NCI-H146 treated with DMSO at 0.1 percent for 48 hours (cell line): ENCODE results near the gene CBFA2T2.
A peak's percentile ranks its signal among the peaks of the same experiment; 100 is the strongest.
"Not testable (repeated sequence)": the region's sequence is repeated elsewhere in the genome, so short reads cannot be mapped to it uniquely, and the experiment has no call there.

ENCODE experiments used
- DNase-seq: peaks from one replicate; lab custom pipeline; 2025; ENCODE audit not compliant: unreplicated experiment; lab: John Stamatoyannopoulos, UW

CBFA2T2 gene

DNA sequence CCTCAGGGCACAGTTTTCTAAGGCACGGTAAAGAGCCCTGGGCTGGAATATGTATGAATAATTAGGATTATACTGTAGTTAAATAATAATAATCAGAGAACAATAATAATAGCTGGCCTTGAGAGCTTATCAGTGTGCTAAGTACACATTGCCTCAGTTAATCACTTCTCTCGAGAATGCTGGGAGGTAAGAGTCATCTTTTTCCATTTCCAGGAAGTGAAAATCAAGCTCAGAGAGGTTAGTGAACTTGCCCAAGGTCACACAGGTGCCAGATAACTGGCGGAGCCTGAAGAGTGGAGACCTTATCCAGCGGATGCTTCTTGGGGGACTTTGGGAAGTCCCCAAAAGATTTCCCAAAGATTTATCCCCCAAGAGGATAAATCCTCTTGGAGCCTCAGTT lies 19.4 kb upstream of the CBFA2T2 start:
- no peak for DNase-seq

DNA sequence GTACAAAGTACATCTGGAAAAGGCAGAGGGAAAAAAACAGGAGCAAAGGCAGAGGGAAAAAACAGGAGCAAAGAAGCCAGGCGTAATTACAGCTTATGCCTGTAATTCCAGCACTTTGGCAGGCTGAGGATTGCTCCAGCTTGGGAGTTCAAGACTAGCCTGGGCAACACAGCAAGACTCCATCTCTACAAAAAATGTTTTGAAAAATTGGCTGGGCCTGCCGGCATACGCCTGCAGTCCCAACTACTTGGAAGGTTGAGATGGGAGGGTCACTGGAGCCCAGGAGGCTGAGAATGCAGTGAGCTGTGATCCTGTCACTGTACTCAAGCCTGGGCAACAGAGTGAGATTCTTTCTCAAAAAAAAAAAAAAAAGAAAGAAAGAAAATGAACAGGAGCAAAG lies 19.0 kb upstream of the CBFA2T2 start:
- no peak for DNase-seq

DNA sequence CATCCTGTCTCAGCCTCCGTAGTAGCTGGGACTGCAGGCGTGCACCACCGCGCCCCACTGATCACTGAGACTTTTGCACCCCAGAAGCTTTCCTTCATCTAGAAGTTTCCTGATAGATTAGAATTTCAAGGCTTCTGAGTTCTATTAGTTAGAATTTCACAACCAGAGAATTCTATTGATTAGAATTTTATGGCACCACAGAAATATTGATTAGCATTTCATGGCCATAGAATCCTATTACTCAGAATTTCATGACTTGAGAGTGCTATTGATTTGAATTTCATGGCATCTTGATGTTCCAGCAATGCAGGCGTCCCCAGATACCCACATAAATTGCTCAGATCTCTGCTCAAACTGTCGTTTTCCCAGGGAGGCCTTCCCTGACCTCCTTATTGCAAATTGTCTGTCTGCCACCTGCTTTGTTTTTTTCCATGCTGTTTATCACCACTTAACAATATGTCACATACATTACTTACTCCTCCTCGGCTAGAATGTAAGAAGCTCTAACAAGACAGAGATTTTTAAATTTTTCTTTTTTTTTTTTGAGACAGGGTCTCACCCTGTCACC lies 16.9 kb upstream of the CBFA2T2 start:
- no peak for DNase-seq

DNA sequence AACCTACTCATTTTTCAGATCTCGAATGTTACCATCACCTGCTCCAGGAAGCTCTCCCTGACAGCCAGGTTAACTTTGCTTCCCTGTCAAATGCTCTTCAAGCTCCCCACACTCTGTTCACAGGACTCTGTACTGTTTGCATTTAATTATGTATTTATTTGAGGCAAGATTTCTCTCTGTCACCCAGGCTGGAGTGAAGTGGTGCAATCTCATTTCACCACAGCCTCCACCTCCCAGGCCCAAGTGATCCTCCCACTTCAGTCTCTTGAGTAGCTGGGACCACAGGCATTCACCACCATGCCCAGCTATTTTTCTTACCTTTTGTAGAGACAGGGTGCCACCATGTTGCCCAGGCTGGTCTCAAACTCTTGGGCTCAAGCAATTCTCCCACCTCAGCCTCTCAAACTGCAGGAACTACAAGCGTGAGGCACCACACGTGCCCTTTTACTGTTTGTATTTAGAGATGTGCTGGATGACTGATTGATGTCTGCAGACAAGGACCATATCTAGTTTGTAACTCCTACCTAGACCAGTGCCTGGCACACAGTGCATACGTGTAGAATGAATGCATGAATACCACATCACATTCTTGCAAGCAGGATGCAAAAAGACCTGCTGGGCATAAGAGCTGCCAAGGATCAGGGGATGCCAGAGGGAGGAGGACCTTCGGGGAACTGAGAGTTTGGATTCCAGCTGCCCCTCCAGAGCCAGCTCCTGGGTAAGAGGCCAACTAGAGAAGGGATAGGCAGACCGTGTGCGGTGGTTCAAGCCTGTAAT lies 15.6 kb upstream of the CBFA2T2 start:
- no peak for DNase-seq

DNA sequence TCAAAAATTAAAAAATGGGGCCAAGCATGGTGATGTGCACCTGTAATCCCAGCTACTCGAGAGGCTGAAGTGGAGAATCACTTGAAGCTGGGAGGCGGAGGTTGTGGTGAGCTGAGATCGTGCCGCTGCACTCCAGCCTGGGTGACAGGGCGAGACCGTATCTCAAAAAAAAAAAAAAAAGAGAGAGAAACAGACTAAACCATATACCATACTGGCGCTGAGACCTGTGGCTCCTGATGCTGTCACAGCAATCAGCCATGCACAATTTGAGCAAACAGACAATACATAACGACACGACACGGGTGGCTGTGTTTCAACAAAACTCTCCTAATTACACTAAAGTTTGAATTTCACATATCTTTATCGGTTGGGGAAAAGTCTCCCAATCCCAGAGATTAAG lies 14.9 kb upstream of the CBFA2T2 start:
- peak; percentile 83 for DNase-seq

DNA sequence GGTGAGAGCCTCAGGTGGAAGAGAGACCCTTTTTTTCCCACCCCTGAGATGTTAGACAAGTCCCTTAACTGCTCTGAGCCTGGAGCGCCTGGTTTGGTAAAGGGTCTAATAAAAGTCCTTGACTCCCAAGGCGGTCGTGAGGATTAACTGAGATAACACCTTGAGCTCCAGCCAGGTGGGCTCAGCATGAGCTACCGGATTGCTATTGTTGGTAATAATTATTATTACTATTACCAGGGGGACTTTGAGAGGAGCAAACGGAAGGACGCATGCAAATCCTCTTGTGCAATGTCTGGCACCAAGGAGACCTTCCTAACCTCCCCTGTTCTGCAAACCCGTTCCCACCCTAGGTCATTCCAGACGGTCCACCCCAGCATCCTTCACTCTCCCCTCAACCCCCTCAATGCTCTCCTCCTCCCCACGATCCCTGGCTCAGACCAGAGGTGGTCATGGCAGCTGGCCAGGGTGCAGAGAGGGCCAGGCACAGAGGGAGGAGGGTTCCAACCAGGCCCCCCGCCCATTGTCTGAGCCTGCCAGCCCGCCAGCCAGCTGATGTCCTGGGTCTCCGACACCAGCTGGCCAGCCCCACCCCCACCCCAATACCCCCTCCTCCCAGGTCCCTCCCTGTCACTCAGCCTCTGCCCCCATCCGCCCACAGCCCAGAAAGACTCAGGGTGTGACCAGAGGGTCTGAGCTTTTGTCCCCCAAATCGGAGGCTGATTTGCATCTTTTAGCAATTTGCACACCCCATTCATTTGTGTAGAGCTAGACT lies 14.3 kb upstream of the CBFA2T2 start:
- DNase-seq: peak; percentile 91

DNA sequence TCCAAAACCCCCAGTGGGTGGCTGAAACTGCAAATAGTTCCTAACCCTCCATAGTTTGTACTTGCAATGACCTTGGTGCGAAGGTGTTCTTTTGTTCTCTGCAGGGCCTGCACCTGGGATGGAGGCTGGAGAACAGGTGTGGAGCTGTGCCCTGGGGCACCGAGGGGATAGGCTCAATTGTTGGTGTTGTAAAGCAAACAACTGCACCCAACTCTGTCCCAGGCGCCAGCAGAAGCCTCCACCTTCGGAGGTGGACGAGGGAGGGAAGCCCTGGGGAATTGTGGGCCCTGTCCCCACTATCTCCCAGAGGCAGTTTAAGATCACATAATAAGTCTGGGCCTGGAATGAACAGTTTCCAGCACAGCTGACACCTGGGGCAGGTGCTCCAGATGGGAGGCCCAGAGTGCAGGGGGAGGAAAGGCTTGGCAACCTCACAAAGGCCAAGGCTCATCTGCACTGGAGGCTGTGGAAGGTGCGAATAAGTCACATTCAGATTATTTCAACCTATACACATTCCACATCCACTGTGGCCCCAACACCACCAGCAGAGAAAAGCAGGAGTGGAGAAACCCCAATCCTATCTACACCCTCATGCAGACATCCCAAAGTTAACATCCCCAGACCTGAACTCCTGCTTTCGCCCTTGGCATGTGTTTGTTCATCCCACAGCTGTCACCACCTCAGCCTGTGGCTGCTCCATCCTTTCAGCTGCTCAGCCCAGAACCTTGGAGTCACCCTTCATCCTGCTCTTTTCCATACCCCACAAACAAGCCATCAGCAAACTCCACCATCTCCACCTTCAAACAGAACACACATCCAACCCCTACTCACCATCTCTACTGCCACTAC lies 12.3 kb upstream of the CBFA2T2 start:
- DNase-seq: peak; percentile 100

DNA sequence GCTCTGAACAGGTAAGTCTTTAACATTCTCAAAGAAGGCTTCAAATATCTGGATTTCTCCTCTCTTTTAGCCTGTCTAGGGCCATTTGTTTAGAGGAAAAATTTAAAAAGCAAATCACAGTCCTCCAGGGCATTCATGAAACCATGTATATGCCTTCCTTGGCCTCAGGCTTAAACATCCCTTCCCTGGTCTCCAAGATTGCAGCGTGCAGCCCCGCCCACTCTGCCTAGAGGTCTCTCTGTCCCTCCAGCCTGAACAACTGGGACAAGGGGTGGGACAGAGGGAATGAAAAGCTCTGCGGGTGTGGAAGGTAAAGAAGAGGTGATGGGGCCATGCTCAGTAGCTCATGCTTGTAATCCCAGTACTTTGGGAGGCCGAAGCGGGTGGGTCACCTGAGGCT lies 9.8 kb upstream of the CBFA2T2 start:
- no peak for DNase-seq

DNA sequence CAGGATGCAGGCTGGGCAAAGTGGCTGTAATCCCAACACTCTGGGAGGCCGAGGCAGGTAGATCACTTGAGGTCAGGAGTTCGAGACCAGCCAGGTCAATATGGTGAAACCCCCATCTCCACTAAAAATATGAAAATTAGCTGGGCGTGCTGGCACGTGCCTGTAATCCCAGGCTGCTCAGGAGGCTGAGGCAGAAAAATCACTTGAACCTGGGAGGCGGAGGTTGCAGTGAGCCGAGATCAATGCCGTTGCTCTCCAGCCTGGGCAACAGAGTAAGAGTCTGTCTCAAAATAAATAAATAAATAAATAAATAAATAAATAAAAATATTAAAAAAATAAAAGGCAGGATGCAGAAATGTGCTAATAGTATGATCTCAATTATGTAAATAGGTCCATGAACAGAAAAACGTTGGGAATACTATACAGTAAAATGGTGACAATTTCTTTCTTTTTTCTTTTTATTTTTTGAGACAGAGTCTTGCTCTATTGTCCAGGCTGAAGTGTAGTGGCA lies 8.4 kb upstream of the CBFA2T2 start:
- no peak for DNase-seq

DNA sequence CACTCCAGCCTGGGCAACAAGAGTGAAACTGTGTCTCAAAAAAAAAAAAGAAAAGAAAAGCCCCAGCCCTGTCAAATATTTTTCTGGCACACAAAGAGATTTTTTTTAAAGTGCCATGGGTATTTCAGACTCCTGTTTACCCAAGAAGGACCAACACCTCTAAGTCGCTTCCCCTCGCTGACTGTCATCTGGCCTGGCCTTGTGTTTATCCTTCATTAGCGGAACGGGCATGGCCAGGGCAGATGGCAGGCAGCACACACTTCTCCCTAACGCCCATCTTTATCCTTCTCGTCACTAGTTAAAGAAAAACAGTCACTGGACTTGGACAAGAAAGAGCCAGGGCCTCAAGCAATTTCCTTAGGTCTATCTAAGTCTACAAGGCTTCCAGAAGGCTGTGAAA lies 7.3 kb upstream of the CBFA2T2 start:
- no peak for DNase-seq

DNA sequence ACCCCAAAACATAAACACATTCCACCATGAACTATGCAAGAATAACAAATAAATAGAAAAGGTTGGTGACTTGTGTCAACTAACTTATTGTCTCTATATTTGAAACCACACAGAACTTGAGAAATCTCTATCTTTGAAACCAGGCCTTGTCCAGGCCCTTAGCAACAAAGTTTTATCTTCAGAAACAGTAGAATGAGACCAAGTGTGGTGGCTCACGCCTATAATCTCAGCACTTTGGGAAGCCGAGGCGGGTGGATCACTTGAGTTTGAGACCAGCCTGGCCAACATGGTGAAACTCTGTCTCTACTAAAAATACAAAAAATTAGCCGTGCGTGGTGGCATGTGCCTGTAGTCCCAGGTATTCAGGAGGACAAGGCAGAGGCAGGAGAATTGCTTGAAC lies 6.7 kb upstream of the CBFA2T2 start:
- not testable (repeated sequence) for DNase-seq

DNA sequence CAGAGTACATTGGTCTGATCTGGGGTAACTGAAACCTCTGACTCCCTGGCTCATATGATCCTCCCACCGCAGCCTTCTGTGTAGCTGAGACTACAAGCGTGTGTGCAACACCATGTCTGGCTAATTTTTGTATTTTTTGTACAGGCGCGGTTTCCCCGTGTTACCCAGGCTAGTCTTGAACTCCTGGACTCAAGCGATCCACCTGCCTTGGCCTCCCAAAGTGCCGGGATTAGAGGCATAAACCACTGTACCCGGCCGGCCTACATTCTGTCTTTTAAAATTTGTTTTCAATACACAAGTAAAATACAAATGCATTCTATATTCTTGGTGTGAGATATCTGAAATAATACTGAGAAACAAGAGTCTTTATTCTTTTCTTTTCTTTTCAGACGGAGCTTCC lies 1.7 kb upstream of the CBFA2T2 start:
- no peak for DNase-seq

DNA sequence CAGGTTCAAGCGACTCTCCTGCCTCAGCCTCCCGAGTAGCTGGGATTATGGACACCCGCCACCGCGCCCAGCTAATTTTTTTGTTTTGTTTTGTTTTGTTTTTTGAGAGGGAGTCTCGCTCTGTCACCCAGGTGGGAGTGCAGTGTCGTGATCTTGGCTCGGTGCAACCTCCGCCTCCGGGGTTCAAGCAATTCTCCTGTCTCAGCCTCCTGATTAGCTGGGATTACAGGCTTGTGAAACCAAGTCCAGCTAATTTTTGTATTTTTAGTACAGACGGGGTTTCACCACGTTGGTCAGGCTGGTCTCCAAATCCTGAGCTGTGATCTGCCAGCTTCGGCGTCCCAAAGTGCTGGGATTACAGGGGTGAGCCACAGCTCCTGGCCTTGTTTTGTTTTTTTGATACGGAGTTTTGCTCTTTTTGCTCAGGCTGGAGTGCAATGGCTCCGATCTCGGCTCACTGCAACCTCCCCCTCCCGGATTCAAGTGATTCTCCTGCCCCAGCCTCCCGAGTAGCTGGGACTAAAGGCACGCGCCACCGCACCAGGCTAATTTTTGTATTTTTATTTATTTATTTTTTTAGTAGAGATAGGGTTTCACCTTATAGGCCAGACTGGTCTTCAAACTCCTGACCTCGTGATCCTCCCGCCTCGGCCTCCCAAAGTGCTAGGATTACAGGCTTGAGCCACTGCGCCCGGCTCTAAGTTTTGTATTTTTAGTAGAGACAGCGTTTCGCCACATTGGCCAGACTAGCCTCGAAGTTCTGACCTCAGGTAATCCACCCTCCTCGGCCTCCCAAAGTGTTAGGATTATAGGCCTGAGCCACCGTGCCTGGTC lies 1.0 kb upstream of the CBFA2T2 start:
- DNase-seq: not testable (repeated sequence)

DNA sequence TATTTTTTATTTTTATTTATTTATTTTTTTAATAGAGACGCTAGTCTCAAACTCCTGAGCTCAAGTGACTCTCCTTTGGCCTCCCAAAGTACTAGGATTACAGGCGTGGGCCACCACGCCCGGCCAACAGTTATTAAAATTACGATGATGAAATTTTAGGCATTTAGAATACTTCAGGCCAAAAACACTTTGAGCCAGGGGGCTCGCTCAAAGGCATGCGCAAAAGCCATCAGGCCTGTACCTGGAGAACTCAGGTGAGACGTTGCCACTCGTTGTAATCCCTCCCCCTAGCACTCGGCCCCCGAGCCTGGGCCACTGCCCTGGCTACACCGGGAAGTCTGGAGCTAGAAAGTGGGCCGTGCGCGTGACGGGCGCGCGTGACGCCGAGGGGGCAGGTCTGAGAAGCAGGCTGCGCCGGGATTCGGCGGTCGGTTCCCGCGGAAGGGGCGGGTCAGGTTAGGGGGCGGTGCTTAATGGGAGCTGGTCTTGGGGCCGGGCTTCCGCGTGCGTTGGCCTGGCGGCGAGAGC lies 337 bp upstream of the CBFA2T2 start:
- peak; percentile 99 for DNase-seq

DNA sequence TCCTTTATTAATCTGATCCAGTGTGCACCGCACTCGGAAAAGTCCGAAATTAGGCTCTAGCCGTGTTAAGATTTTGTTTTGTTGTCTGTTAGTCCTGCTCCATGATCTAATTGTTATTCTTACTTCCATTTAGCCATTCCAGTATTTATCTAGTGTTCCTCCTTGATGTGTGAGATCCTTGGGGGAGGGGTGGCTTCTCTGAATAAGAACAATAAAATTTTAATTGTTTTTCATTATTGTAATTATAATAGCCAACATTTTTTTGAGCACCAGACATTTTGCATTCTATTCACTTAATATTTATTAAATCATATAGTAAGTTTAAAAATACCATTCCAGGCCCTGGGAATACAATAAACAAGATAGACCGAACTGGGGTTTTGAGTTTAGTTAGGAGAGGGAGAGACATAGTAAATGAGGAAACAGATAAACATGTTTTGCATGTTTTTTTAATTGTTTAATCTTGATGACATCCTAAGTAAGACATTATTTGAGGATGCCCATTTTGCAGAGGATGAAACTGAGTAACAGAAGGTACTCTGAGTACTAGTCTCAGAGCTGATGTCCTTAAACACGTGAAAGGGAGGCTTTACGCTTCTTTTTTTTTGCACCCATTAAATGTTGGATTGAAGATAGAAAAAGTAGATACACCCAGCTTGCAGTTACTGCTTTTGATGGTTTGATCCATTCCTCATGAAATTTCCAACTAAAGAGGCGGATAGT lies 1.2 kb downstream of the CBFA2T2 start:
- DNase-seq: peak; percentile 25

DNA sequence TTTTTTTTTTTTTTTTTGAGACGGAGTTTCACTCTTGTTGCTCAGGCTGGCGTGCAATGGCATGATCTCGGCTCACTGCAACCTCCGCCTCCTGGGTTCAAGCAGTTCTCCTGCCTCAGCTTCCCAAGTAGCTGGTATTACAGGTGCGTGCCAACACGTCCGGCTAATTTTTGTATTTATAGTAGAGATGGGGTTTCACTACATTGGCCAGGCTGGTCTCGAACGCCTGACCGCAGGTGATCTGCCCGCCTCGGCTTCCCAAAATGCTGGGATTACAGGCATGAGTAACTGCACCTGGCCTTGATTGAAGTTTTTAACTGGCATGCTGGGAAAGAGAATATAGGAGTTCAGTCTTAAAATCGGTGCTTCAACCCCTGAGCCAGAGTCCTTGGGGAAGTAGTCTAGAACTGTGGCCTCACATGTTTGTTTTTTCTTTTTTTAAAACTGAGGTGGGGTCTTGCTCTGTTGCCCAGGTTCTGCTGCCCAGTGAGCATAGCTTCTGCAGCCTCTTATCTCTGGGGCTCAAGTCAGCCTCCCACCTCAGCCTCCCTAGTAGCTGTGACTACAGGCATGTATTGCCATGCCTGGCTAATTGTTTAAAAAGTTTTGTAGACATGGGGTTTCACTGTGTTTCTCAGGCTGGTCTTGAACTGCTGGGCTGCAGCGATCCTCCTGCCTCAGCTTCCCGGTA lies 3.3 kb downstream of the CBFA2T2 start:
- DNase-seq: no peak

DNA sequence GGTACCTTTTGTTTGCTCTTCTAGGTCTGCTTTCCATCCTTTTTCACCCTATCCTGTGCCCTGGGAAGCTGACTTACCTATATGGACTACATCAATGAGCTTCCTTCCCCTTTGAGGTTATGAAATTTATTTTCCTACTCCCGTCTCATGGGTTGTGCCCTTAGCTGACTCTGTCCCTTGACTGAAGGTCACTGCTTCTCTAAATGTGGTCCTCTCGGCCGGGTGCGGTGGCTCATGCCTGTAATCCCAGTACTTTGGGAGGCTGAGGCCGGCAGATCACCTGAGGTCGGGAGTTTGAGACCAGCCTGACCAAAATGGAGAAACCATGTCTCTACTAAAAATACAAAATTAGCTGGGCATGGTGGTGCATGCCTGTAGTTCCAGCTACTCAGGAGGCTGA lies 6.9 kb downstream of the CBFA2T2 start:
- DNase-seq: not testable (repeated sequence)

DNA sequence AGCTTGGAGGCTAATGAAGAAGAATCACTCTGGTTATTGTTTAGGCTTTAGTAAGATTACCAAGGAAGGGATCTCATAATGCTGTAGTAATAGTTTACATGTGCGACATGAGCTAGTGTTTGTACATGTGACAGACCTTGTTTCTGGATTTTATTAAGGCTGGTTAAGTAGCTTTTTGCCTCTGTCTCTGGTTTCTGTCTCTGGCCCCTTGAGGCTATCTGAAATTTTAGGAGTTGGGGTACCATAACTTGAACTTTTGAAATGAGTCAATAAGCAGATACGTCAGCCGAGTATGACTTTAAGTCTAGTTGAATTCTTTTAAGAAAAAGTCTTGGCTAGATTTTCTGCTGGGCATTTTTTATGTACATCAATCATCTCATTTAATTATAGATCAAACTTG lies 9.5 kb downstream of the CBFA2T2 start:
- no peak for DNase-seq

DNA sequence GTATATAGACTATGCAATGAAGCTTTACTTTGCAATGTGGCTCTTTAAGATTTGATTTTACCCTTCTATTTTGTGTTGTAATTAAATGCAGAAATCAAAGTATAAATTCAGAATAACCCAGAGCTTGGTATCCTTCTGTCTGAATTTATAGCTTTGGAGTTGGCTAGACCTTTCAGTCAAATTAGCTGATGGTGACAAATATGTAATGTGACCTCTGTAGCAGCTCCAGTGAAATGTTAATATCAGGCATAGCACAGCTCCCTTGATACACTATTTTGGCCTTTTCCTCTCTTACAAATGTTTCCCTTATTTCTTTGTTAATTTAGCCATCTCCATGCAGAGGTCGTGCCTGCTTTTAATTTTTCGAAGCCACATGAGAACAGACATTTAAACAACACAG lies 11.1 kb downstream of the CBFA2T2 start:
- no peak for DNase-seq
